Measurements from ENCODE around the gene SOWAHD.
A peak's percentile ranks its signal among the peaks of the same experiment; 100 is the strongest.
"Not testable (repeated sequence)": the region's sequence is repeated elsewhere in the genome, so short reads cannot be mapped to it uniquely, and the experiment has no call there.

The SOWAHD gene

GRCh38 chrX:119757979-119758730 lies at the start of gene SOWAHD:
Gene SOWAHD (plus strand): TSS chrX:119758588. CDS start chrX:119758668, 80 bp downstream.
- no peak for DNase-seq (ENCODE audit: low spot score)

- DNase-seq (ENCODE audit: low spot score), result no peak
Measured at GRCh38 chrX:119708936-119709335, 49.5 kb upstream of the SOWAHD start.

GRCh38 chrX:119709630-119710029 lies 48.8 kb upstream of the SOWAHD start:
- no peak for DNase-seq (ENCODE audit: low spot score)

- no peak for DNase-seq (ENCODE audit: low spot score)
Measured at GRCh38 chrX:119721487-119721886, 36.9 kb upstream of the SOWAHD start.

- DNase-seq (ENCODE audit: low spot score), result no peak
Measured at GRCh38 chrX:119721926-119722325, 36.5 kb upstream of the SOWAHD start.

- no peak for DNase-seq (ENCODE audit: low spot score)
Measured at GRCh38 chrX:119726900-119727555, 31.4 kb upstream of the SOWAHD start.

GRCh38 chrX:119728487-119728886 lies 29.9 kb upstream of the SOWAHD start:
- no peak for DNase-seq (ENCODE audit: low spot score)

- peak; percentile 39 for DNase-seq (ENCODE audit: low spot score)
Measured at GRCh38 chrX:119729408-119730201, 28.8 kb upstream of the SOWAHD start.

GRCh38 chrX:119734897-119735339 lies 23.5 kb upstream of the SOWAHD start:
- DNase-seq (ENCODE audit: low spot score), result no peak

- no peak for DNase-seq (ENCODE audit: low spot score)
Measured at GRCh38 chrX:119735467-119735866, 22.9 kb upstream of the SOWAHD start.

GRCh38 chrX:119736206-119736764 lies 22.1 kb upstream of the SOWAHD start:
- no peak for DNase-seq (ENCODE audit: low spot score)

GRCh38 chrX:119738742-119739141 lies 19.6 kb upstream of the SOWAHD start:
- no peak for DNase-seq (ENCODE audit: low spot score)

- no peak for DNase-seq (ENCODE audit: low spot score)
Measured at GRCh38 chrX:119745283-119745848, 13.0 kb upstream of the SOWAHD start.

GRCh38 chrX:119750131-119750530 lies 8.3 kb upstream of the SOWAHD start:
- DNase-seq (ENCODE audit: low spot score), result not testable (repeated sequence)

- not testable (repeated sequence) for DNase-seq (ENCODE audit: low spot score)
Measured at GRCh38 chrX:119750751-119751150, 7.6 kb upstream of the SOWAHD start.

- DNase-seq (ENCODE audit: low spot score), result no peak
Measured at GRCh38 chrX:119753001-119753400, 5.4 kb upstream of the SOWAHD start.

- peak; percentile 22 for DNase-seq (ENCODE audit: low spot score)
Measured at GRCh38 chrX:119753639-119754257, 4.6 kb upstream of the SOWAHD start.

- no peak for DNase-seq (ENCODE audit: low spot score)
Measured at GRCh38 chrX:119755981-119756533, 2.3 kb upstream of the SOWAHD start.

GRCh38 chrX:119756926-119757635 lies 1.3 kb upstream of the SOWAHD start:
- no peak for DNase-seq (ENCODE audit: low spot score)

- no peak for DNase-seq (ENCODE audit: low spot score)
Measured at GRCh38 chrX:119757646-119757978, 776 bp upstream of the SOWAHD start.

All from hematopoietic multipotent progenitor cell treated with erythropoietin and hydrocortisone succinate and interleukin-3 and kit ligand, for 17 days (in vitro differentiated cells).